IMR-90 (cell line): Measurements from ENCODE around the gene RGL1.

Experiments
- BHLHE40 ChIP-seq: fragments of 150-350 bp; IDR thresholded peaks from 2 replicates; pipeline ENCODE4 v1.6.1; 2016; ENCODE audit warnings: mild to moderate bottlenecking, low read depth, low read length
- CEBPB ChIP-seq: IDR thresholded peaks from 2 replicates; pipeline ENCODE4 v1.6.1; 2012; ENCODE audit warnings: low read depth, low read length, improper control_type of control experiment
- CTCF ChIP-seq: conservative IDR thresholded peaks from 2 replicates; pipeline ENCODE4 v1.5.1; 2012; ENCODE audit warnings: mild to moderate bottlenecking, low read depth, low read length, improper control_type of control experiment
- MXI1 ChIP-seq: IDR thresholded peaks from 2 replicates; pipeline ENCODE4 v1.6.1; 2012; ENCODE audit warnings: low read depth, mild to moderate bottlenecking, low read length, moderate library complexity, borderline replicate concordance
- POLR2A ChIP-seq: IDR thresholded peaks from 2 replicates; pipeline ENCODE4 v1.6.1; 2012; ENCODE audit warnings: mild to moderate bottlenecking, low read depth, low read length
- RAD21 ChIP-seq: IDR thresholded peaks from 2 replicates; pipeline ENCODE4 v1.6.1; 2012; ENCODE audit warnings: low read length, improper control_type of control experiment
- RCOR1 ChIP-seq: IDR thresholded peaks from 2 replicates; pipeline ENCODE4 v1.6.1; 2012; ENCODE audit warnings: mild to moderate bottlenecking, low read length, improper control_type of control experiment; ENCODE audit not compliant: insufficient replicate concordance
- RFX5 ChIP-seq: IDR thresholded peaks from 2 replicates; pipeline ENCODE4 v1.8.0; 2012; ENCODE audit warnings: low read depth, mild to moderate bottlenecking, low read length, moderate library complexity
- USF2 ChIP-seq: fragments of 150-350 bp; IDR thresholded peaks from 2 replicates; pipeline ENCODE4 v1.6.1; 2017; ENCODE audit warnings: mild to moderate bottlenecking, antibody characterized with exemption, low read length, low read depth

GRCh38 chr1:183911285-183911684 is 106.4 kb downstream of the RGL1 start:
- TF ChIP-seq CTCF: no peak
- TF ChIP-seq POLR2A: no peak
- TF ChIP-seq CEBPB: no peak
- no peak for TF ChIP-seq RAD21
- TF ChIP-seq RFX5: no peak
- TF ChIP-seq MXI1: no peak
- TF ChIP-seq USF2: no peak
- no peak for TF ChIP-seq RCOR1
- no peak for TF ChIP-seq BHLHE40
